KMS-11 (cell line): ENCODE data around the gene CPLANE1.
"Not testable (repeated sequence)": the region's sequence is repeated elsewhere in the genome, so short reads cannot be mapped to it uniquely, and the experiment has no call there.

Experiments used
- H2AFZ ChIP-seq: fragments of 200-600 bp; sonication (generic); 2 replicates; pipeline ENCODE4 v1.6.1; 2016; ENCODE audit warnings: antibody characterized with exemption, mixed run types, low read depth
- H3K27ac ChIP-seq: fragments of 200-600 bp; sonication (generic); 2 replicates; pipeline ENCODE4 v1.6.1; 2016; ENCODE audit warnings: mild to moderate bottlenecking, mixed run types
- H3K27me3 ChIP-seq: fragments of 200-600 bp; sonication (generic); 2 replicates; pipeline ENCODE4 v1.6.1; 2017; ENCODE audit warnings: mild to moderate bottlenecking, low read depth, mixed run types, moderate library complexity; ENCODE audit not compliant: insufficient read depth
- H3K36me3 ChIP-seq: fragments of 200-600 bp; sonication (generic); 2 replicates; pipeline ENCODE4 v1.6.1; 2017; ENCODE audit warnings: mild to moderate bottlenecking, mixed run types; ENCODE audit not compliant: insufficient read depth
- H3K4me1 ChIP-seq: fragments of 200-600 bp; sonication (generic); 2 replicates; pipeline ENCODE4 v1.6.1; 2016; ENCODE audit warnings: mild to moderate bottlenecking, low read depth, mixed run types; ENCODE audit not compliant: poor library complexity, severe bottlenecking
- H3K4me2 ChIP-seq: fragments of 200-600 bp; sonication (generic); 2 replicates; pipeline ENCODE4 v1.7.0; 2016; ENCODE audit warnings: mild to moderate bottlenecking, mixed run types
- H3K4me3 ChIP-seq: fragments of 200-600 bp; sonication (generic); IDR thresholded peaks from 2 replicates; pipeline ENCODE4 v1.6.1; 2017; ENCODE audit warnings: low read depth, low read length, mixed read lengths; ENCODE audit not compliant: insufficient read depth
- H3K79me2 ChIP-seq: fragments of 200-600 bp; sonication (generic); 2 replicates; pipeline ENCODE4 v1.6.1; 2016; ENCODE audit warnings: low read depth, mixed run types; ENCODE audit not compliant: insufficient read depth
- H3K9ac ChIP-seq: fragments of 200-600 bp; sonication (generic); 2 replicates; pipeline ENCODE4 v1.6.1; 2016; ENCODE audit warnings: mild to moderate bottlenecking, mixed run types
- H4K20me1 ChIP-seq: fragments of 200-600 bp; sonication (generic); 2 replicates; pipeline ENCODE4 v1.6.1; 2016; ENCODE audit warnings: mild to moderate bottlenecking, mixed run types; ENCODE audit not compliant: insufficient read depth
- CTCF ChIP-seq: fragments of 200-600 bp; sonication (generic); conservative IDR thresholded peaks from 2 replicates; pipeline ENCODE4 v1.6.1; 2017; ENCODE audit warnings: low read depth, mild to moderate bottlenecking, antibody characterized with exemption, low read length, moderate library complexity, mixed read lengths

Gene CPLANE1

GRCh38 chr5:37090781-37091180 is 158.4 kb downstream of the CPLANE1 start:
- no peak for TF ChIP-seq CTCF
- Histone ChIP-seq H3K4me1 (peaks cover 3% of the 10 kb centered on the region), H2AFZ (no peak overlapping the region), H3K4me2 (no peak overlapping the region), H3K79me2 (no peaks in the 10 kb centered on the region), H3K36me3 (no peaks in the 10 kb centered on the region), H3K9ac (no peak overlapping the region), H3K27ac (no peak overlapping the region), H3K27me3 (no peaks in the 10 kb centered on the region), H4K20me1 (no peaks in the 10 kb centered on the region), H3K4me3 (no peak overlapping the region)

- H3K36me3 ChIP-seq: no peaks in the 10 kb centered on the region
- H4K20me1 ChIP-seq: no peaks in the 10 kb centered on the region
- H3K4me1 ChIP-seq: no peaks in the 10 kb centered on the region
- no peaks in the 10 kb centered on the region for H3K79me2 ChIP-seq
- no peak overlapping the region for H3K27ac ChIP-seq
- no peak overlapping the region for H3K4me3 ChIP-seq
- no peaks in the 10 kb centered on the region for H3K27me3 ChIP-seq
- no peak for TF ChIP-seq CTCF
- H3K4me2 ChIP-seq: no peak overlapping the region
- no peak overlapping the region for H2AFZ ChIP-seq
- H3K9ac ChIP-seq: no peak overlapping the region
These were observed 159.0 kb downstream of the CPLANE1 start for GRCh38 chr5:37090123-37090726.

GRCh38 chr5:37088009-37088408 is 161.2 kb downstream of the CPLANE1 start:
- Histone ChIP-seq H3K4me3 (no peak overlapping the region), H3K27me3 (no peaks in the 10 kb centered on the region), H3K9ac (no peak overlapping the region), H3K4me1 (no peaks in the 10 kb centered on the region), H3K27ac (no peak overlapping the region), H2AFZ (no peak overlapping the region), H3K4me2 (no peak overlapping the region), H3K79me2 (no peaks in the 10 kb centered on the region), H4K20me1 (no peaks in the 10 kb centered on the region), H3K36me3 (no peaks in the 10 kb centered on the region)
- no peak for TF ChIP-seq CTCF

GRCh38 chr5:37086466-37087173 is 162.6 kb downstream of the CPLANE1 start:
- Histone ChIP-seq H3K27ac (no peak overlapping the region), H3K4me2 (no peak overlapping the region), H3K79me2 (no peaks in the 10 kb centered on the region), H3K4me3 (no peak overlapping the region), H3K36me3 (no peaks in the 10 kb centered on the region), H3K4me1 (no peaks in the 10 kb centered on the region), H2AFZ (no peak overlapping the region), H4K20me1 (no peaks in the 10 kb centered on the region), H3K9ac (no peak overlapping the region), H3K27me3 (no peaks in the 10 kb centered on the region)
- TF ChIP-seq CTCF: no peak

- H3K27me3 ChIP-seq: not testable (repeated sequence)
These were observed 163.2 kb downstream of the CPLANE1 start for GRCh38 chr5:37086026-37086425.

GRCh38 chr5:37082977-37083376 is 166.2 kb downstream of the CPLANE1 start:
- H4K20me1 ChIP-seq, H3K4me3 ChIP-seq, H3K4me2 ChIP-seq: not testable (repeated sequence)

More at GRCh38 chr5:37086026-37086425, 163.2 kb downstream of the CPLANE1 start:
- not testable (repeated sequence) for H3K4me2 ChIP-seq, H4K20me1 ChIP-seq, H3K36me3 ChIP-seq, H3K79me2 ChIP-seq, H2AFZ ChIP-seq, H3K4me3 ChIP-seq, H3K27ac ChIP-seq, H3K4me1 ChIP-seq, H3K9ac ChIP-seq

More at GRCh38 chr5:37082977-37083376, 166.2 kb downstream of the CPLANE1 start:
- not testable (repeated sequence) for H3K79me2 ChIP-seq, H3K9ac ChIP-seq, H2AFZ ChIP-seq, H3K36me3 ChIP-seq, H3K27me3 ChIP-seq, H3K4me1 ChIP-seq, H3K27ac ChIP-seq
